ENCODE data around the gene PDZRN3. TPM values are rescaled to one million over a fixed set of nuclear protein-coding genes. Genes with fewer than 3 reads are reported as not detected.

Gene PDZRN3
- total RNA-seq, 1 experiment from 2014 or later = 5.9 TPM

DNA sequence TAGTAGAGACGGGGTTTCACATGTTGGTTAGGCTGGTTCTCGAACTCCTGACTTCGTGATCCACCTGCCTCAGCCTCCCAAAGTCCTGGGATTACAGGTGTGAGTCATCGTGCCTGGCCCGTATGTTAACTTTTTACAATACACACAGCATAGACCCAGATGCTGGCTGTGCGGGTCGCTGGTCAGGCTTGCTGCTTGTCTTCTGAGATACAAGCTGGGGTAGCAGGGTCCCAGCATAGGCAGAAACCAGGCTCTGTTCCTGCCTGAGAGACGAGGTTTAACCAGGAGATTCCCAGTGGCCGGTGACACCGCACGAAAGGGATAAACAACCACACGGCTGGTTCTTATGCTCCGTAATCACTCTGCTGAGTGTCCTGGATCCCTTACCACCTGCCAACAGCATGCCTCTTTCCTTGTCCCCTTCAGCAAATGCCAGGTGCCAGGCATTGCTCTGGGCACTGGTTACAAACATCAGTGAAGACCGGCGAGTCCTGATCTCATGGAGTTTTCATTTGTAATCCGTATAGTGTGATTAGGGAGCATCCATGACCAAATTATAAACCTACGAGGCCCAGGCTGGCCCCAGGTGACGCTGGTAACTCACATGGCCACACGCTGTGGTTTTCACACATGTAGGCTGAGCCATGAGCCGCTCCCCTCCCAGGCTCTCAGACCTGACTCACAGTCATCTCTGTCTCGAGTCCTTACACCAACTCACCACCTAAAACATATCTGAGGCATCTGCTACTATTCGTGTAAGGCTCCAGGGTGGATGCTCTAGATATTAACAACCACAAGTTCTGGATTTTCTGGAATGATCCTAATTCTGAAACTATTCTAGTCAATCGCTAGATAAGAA lies 125.7 kb downstream of the PDZRN3 start:
- Mint-ChIP-seq H3K36me3 (ENCODE audit: insufficient read depth in 1 of 3, low read depth in 3 of 3) (no peaks in the 10 kb centered on the region), H3K9me3 (no peaks in the 10 kb centered on the region), H3K27ac (peak overlapping the region in 1 of 3 experiments; percentile 14; a peak in 1 of 7 replicates), H3K4me1 (peaks cover 24 to 41% of the 10 kb centered on the region in 2 experiments), H3K4me3 (no peak overlapping the region), H3K27me3 (ENCODE audit: low read depth) (no peaks in the 10 kb centered on the region)
- Histone ChIP-seq H3K9ac (ENCODE audit: extremely low read depth, insufficient read length, low read length) (no peak overlapping the region), H3K18ac (ENCODE audit: insufficient read length, low read depth, low read length) (no peak overlapping the region), H2BK5ac (ENCODE audit: insufficient read length, low read length) (no peak overlapping the region), H3K23me2 (ENCODE audit: insufficient read length, low read depth, low read length, poor library complexity, severe bottlenecking) (no peaks in the 10 kb centered on the region), H3K4me1 (ENCODE audit: insufficient read depth, low read length) (no peaks in the 10 kb centered on the region; the same call in none of the 2 replicates), H2BK120ac (ENCODE audit: low read depth, low read length, poor library complexity, severe bottlenecking) (no peak overlapping the region), H3K79me1 (ENCODE audit: insufficient read depth, low read depth, low read length, poor library complexity, severe bottlenecking) (no peaks in the 10 kb centered on the region), H3K27ac (ENCODE audit: insufficient read length, low read depth, low read length) (no peak overlapping the region), H3K14ac (ENCODE audit: insufficient read depth, low read length) (no peak overlapping the region), H2BK12ac (ENCODE audit: insufficient read length, low read depth, low read length) (no peak overlapping the region), H2BK15ac (ENCODE audit: low read depth, low read length) (no peak overlapping the region), H4K8ac (replicated peaks; ENCODE audit: insufficient read length, low read depth, low read length) (no peak overlapping the region), H3K56ac (ENCODE audit: insufficient read length, low read depth, low read length) (no peak overlapping the region), H3K79me2 (ENCODE audit: insufficient read depth, low read length) (no peaks in the 10 kb centered on the region), H3K9me3 (ENCODE audit: control insufficient read depth, low read depth, low read length) (no peaks in the 10 kb centered on the region), H3K4ac (ENCODE audit: low read depth, low read length) (no peak overlapping the region), H4K91ac (ENCODE audit: insufficient read length, low read depth, low read length) (no peak overlapping the region), H3T11ph (ENCODE audit: low read length) (no peak overlapping the region), H4K20me1 (ENCODE audit: control insufficient read depth, insufficient read depth, insufficient read length) (no peaks in the 10 kb centered on the region), H2BK20ac (ENCODE audit: low read depth, low read length, poor library complexity, severe bottlenecking) (no peak overlapping the region), H4K5ac (ENCODE audit: insufficient read length, low read depth, low read length) (no peak overlapping the region), H2AFZ (ENCODE audit: low read length) (no peak overlapping the region), H3K4me2 (ENCODE audit: insufficient read depth, insufficient read length, low read length) (no peak overlapping the region), H2AK5ac (ENCODE audit: insufficient read length, low read length) (no peak overlapping the region), H3K27me3 (ENCODE audit: insufficient read depth, low read length) (no peaks in the 10 kb centered on the region), H3K23ac (ENCODE audit: insufficient read length, low read depth, low read length) (no peak overlapping the region)
- no peak for DNase-seq
- no CpG with 5 or more reads among the region's 23 CpGs for WGBS (ENCODE audit: extremely low coverage, insufficient read length, low lambda C conversion rate)
- TF ChIP-seq, protein P1, sequence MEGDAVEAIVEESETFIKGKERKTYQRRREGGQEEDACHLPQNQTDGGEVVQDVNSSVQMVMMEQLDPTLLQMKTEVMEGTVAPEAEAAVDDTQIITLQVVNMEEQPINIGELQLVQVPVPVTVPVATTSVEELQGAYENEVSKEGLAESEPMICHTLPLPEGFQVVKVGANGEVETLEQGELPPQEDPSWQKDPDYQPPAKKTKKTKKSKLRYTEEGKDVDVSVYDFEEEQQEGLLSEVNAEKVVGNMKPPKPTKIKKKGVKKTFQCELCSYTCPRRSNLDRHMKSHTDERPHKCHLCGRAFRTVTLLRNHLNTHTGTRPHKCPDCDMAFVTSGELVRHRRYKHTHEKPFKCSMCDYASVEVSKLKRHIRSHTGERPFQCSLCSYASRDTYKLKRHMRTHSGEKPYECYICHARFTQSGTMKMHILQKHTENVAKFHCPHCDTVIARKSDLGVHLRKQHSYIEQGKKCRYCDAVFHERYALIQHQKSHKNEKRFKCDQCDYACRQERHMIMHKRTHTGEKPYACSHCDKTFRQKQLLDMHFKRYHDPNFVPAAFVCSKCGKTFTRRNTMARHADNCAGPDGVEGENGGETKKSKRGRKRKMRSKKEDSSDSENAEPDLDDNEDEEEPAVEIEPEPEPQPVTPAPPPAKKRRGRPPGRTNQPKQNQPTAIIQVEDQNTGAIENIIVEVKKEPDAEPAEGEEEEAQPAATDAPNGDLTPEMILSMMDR (conservative IDR thresholded peaks at IDR 0.05) = no peak

Measured in H9 (cell line).